Glomerular visceral epithelial cell (primary cell): ENCODE data around the gene C2CD3.
A peak's percentile ranks its signal among the peaks of the same experiment; 100 is the strongest.
"Not testable (repeated sequence)": the region's sequence is repeated elsewhere in the genome, so short reads cannot be mapped to it uniquely, and the experiment has no call there.

ENCODE experiments used
- DNase-seq: peaks from one replicate; pipeline ENCODE4 v3.0.0-alpha.2; 2016; ENCODE audit errors: extremely low spot score

The C2CD3 gene

DNA sequence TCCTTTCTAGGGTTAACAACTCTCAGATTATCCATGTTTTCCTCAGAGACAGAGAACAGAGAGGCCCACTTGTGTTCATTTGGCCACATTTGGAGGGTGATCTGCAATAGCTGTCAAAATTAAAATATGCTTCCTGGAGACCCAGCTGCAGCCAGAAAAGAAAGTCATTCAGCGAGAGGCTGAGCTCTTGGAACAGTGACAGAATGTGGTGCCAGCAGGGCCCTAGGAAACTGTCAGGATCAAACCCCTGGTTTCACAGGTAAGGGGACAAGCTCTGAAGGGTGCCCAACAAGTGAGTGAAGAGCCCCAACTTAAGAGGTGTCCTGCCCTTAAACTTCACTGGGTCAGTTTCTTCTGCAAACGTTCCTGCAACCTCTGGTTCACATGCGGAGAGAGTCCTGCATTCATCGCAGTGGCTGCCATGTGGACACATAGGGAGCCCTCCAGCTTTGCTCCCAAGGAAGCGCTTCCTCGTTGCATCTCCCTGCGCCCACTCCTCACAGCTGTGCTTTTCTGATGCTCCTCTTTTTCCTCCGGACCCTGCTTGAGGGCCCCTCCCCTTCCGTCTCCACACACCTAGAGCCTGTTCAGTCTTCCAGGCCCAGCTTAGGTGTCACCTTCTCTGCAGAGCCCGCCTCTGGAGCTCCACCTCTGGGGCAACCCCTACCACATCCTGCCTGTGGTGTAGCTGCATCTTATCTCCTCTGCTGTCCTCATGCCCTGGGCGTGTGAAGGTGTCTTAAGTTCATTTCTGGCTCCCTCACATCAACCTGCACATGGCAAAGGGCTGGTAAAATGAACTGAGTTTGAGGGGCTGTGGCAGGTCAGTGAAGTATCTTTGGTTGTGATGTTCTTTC is 165.8 kb downstream of the C2CD3 start:
- no peak for DNase-seq

DNA sequence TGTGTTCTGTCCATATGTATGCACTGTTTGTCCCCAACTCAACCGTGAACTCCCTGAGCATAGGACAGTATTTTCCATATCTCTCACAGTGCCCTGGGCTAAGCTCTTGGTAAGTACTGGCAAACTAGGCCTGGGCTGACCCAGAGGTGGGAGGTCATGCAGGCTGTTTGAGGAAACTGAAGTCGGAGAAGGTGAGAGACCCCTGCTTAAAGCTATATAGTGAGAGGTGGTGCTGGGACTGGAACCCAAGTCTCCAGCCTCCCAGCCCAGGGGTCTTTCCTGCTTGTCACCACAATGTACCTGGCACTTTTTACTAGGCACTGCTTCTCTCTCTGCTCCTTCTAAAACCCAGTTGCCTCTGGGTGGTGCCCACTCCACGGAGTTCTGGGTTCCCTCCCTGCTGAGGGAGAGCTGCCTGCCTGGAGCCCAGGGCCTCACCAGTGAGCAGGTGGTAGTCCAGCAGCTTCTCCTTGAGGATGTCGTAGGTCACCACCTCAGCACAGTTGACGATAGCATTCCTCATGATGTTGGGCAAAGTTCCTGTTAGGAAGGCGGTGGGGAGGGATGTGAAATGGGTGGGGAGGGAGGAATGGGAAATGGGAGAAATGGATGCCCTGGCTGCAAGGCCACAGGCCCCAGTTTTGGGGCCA is 166.6 kb downstream of the C2CD3 start:
- DNase-seq, result no peak

DNA sequence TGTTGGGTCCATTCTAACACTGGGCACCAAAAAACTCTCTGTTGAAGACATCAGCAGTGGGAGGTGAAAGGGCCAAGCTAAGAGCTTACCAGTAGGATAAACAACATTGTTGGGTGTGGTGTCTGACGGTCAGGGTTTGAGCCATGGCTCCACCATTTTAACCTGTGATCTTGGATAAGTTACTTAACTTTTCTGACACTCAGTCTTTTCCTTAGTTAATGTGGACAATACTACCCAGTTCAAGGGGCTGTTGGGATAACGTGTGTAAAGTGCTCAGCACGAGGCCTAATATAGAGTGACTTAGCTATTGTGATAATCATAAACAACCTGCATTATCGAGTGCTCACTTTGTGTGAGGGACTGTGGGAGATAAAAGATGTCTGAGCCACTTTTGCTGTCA is 168.0 kb downstream of the C2CD3 start:
- DNase-seq, result no peak

DNA sequence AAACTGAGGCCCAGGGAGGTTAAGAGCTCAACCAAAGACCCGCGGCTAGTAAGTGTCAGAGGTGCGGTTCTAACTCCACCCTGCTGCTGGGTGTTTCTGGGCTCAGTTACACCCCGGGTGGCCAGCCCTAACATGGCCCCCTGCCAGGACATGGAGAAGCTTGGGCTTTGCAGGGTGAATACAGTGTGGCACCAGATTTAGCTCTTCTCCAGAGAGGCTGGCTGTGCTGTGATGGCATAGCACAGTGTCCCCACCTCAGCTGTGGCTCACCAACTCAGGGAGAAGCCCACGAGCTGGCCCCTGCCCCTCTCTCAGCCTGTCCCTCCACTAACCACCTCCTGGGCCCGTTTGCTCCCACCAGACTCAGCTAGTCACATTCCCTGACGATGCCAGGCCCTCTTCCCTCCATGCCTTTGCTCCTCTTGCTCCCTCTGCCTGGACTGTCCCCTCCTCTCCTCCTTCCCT is 168.9 kb downstream of the C2CD3 start:
- no peak for DNase-seq

DNA sequence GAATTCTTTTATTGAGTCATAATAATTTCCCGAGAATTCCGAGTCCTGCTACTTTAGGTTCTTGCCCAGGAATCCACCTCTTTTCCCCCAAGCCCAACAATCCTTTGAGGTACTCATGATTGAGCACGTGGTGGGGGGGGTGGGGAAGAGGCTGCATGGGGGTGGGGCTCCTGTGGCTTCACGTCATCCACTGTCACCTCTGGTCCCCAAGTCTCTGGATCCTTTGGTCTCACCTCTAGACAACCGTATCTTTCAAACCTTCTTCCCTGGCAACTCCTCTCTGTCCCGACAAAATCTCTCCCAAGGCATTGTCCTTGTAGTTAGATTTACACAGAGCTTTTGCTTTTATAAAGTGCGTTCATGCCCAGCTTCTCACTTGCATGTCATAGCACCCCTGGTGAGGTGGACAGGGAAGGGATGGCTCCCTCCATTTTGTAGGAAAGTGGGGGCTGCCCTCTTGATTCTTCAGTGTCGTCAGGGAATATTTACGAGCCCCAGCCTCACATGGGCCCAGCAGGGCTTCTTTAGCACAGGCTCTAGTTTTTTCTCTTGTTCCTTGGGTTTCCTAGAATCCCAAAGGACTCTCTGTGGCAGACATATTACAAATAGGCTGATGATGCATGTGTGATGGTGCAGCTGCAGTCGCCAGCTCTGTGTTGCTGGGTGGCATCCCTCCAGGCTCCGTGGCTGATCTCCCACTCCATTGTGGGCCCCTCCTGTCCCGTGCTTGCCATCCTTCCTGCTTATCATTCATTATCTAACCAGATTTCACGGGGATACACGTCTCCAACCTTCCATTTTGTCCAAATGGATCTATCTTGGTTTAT is 170.3 kb downstream of the C2CD3 start:
- DNase-seq, result no peak

DNA sequence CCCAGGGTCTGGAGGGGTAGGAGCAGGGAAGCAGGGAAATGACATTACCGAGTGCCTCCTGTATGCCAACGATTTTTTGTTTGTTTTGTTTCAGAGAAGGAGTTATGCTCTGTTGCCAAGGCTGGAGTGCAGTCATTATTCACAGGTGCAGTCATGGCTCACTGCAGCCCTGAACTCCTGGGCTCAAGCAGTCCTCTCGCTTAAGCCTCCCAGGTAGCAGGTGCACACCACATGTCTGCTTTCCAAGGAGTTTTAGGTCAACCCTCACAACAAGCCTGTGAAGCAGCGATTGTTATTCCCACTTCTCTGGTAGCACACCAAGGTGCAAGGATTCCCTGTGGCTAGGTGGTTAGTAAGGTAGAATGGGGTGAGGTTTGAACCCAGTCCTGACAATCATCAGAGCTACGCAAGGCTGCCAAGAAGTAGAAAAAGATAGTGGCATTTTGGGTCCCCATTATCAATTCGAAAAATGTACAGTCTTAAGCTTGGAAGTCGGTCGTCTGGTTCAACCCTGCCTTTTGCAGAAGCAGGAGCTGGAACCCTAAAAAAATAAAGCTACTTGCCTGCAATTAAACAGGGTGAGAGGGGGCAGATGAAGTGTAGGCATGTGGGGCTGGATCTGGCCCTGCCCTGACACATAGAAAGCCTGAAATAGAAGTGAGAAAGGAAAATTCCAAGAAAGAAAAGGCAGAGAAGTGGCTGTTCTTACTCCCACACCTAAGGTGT is 171.1 kb downstream of the C2CD3 start:
- DNase-seq, result peak; percentile 35

DNA sequence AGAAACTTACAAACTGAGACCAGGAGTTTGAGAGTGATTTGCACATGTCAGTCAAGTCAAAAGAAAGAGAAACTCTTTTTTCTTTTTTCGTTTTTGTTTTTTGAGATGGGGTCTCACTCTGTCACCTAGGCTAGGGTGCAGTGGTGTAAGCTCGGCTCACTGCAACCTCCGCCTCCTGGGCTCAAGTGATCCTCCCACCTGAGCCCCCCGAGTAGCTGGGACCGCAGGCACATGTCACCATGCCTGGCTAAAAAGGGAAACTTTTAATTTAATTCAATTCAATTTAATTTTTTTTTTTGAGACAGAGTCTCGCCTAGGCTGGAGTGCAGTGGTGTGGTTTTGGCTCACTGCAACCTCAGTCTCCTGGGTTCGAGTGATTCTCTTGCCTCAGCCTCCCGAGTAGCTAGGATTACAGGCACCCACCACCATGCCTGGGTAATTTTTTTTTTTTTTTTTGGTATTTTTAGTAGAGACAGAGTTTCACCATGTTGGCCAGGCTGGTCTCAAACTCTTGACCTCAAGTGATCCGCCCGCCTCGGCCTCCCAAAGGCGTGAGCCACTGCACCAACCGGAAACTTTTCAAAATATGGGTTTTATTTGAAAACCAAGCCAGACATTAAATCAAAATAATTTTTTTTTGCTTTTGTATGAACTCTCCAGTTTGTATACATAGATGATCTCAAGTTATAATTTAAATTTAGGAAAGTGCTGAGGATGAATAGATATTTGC is 171.8 kb downstream of the C2CD3 start:
- no peak for DNase-seq

DNA sequence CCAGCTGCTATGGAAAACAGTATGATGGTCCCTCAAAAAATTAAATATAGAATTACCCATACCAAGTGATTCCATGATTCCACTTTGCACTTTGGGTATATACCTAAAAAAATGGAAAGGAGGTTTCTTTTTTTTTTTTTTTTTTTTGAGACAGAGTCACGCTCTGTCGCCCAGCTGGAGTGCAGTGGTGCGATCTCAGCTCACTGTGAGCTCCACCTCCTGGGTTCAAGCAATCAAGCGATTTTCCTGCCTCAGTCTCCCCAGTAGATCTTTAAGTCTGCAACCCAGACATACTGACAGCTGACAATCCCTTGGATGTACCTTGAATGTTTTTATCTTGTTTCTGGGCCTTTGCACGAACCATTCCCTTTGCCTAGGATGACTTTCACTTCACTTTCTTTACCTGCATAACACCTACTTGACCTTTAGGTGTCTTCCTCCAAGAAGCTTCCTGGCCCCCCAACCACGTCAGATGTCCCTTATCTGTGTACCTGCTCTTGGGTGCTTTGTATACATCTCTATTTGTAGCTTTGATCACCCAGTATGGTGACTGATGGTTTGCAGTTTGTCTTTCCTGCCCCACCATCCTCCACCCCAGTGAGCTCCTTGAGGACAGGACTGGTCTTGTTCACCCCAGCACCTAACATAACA is 173.6 kb downstream of the C2CD3 start:
- no peak for DNase-seq

DNA sequence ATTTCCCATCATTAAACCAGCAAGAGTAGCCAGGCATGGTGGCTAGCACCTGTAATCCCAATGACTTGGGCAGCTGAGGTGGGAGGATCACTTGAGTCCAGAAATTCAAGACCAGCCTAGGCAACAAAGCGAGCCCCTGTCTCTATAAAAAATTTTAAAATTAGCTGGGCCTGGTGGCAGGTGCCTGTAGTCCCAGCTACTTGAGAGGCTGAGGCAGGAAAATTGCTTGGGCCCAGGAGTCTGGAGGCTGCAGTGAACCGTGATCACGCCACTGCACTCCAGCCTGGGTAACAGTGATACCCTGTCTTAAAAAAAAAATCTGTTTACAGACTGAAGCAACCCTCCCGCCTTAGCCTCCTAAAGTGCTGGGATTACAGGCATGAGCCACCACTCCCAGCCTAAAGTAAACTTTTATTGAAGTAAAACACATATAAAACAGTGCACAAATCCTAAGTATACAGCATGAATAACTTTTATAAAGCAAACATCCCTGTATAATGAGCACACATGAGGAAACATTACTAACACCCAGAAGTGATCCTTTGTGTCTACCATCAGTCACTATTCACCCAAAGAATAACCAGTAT is 174.5 kb downstream of the C2CD3 start:
- no peak for DNase-seq

DNA sequence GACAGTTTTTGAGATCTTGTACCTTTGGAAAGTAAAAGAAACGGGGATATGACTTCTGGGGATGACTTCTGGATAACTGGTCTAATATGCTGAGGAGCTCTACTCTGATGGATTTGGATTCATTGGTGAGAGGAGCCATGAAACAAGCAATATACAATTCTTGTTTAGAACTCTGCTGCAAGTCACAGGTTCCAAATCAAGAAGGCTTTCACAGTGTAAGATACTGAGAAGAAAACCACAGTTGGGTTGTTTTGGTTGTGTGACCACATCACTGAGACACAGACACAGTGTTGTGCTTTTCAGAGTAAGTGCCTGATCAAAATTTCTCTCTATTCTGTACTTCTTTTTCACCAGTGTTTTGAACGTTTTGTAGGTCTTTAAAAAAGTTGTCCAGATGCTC is 175.1 kb downstream of the C2CD3 start:
- DNase-seq, result no peak

DNA sequence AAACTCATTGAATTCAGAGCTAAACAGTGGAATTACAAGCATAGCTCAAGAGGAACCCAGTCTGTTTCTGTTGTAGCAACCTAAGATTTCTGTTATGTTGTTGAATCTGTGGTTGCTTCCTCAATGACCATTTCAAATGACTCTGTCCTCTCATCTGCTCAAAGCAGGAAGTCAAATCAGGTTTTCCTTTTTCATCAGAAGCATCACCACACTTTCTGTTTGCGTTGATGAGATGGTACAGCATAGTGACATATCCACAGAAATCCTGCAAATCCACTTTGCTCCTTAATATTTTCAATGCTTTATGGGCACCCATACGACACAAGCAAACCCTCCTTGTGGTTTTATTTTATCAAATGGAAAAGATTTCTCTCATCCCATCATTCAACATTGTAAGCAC is 175.6 kb downstream of the C2CD3 start:
- DNase-seq, result no peak

DNA sequence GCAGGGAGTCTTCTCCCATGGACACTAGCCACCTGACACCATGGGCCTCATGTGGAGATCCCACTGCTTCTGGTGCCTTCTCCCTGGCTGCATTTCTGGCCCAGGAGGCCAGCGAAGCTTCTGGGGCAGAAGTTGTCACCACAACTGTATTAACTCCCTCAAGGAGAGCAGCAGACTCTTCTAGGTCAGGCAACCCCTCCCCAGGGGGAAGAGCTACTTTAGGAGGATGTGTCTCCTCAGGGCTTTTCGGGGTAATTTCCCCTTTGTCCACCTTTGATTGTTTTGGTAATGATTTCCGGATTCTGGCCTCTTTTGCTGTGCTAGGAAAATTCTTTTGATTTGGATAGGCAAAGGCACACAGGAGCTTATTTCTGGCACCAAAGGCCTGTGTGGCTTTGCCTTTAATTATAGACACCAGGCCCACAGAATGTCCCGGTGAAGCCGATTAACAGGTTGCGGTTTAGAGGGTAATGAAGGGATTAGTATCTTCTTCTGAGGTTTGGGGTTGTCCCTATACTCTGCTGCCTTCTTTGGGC is 179.3 kb downstream of the C2CD3 start:
- no peak for DNase-seq

DNA sequence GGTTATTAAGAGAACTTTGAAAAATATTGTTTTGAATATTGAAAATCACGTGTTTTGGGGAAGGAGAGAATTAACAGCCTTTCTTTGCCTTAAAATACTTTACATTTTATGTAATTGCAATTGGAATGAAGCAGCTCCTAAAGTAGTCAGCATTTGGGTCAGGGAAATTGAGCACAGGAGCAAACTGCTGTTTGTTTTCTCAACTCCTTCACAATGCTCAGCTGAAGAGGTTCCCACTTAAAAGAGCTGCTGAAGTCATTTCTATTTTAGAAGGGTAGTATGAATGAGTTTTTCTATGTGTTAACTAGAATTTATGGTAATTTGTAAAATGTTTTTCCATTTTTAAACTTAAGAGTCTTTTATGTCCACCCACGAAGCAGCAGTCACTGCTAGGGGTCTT is 180.1 kb downstream of the C2CD3 start:
- no peak for DNase-seq

DNA sequence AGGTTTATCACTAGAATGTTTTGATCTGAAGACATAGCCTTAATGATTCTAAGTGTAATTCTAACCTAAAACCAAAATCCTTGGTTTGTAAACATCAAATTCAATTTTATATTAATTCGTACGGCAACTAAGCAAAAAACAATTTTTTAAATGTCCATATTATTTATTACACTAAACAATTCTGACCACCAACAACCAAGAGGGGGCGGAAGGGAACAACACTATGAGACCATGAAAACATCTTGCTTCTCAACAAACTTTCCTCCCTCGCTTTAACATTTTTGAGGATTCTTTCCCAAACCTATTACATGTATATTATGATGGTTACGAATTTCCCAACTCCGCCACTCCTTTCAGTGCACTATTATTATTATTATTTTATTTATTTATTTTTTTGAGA is 181.6 kb downstream of the C2CD3 start:
- DNase-seq, result no peak

DNA sequence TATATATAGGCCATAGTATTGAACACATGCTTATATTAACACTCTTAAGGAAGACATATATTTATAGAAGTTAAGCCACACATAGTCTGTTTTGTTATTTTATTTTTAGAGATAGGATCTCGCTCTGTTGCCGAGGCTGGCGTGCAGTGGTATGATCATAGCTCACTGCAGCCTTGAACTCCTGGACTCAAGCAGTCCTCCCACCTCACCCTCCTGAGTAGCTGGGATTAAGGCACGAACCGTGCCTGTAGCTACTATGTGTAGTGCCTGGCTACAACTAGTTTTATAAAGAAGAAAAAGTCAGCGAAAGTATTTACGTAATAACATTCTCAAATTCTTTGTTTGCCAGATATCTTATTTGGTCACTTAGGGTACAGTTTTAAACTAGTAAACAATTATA is 182.6 kb downstream of the C2CD3 start:
- no peak for DNase-seq

DNA sequence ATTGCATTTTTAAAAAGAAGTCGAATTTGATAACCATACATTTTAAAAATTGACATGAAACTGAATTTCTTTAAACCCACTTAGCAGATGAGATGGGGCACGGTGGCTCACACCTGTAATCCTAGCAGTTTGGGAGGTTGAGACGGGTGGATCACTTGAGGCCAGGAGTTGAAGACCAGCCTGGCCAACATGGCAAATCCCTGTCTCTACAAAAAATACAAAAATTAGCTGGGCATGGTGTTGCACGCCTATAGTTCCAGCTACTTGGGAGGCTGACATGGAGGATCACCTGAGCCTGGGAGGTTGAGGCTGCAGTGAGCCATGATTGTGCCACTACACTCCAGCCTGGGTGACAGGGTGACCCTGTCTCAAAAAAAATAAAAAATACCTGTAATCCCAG is 185.1 kb downstream of the C2CD3 start:
- not testable (repeated sequence) for DNase-seq

DNA sequence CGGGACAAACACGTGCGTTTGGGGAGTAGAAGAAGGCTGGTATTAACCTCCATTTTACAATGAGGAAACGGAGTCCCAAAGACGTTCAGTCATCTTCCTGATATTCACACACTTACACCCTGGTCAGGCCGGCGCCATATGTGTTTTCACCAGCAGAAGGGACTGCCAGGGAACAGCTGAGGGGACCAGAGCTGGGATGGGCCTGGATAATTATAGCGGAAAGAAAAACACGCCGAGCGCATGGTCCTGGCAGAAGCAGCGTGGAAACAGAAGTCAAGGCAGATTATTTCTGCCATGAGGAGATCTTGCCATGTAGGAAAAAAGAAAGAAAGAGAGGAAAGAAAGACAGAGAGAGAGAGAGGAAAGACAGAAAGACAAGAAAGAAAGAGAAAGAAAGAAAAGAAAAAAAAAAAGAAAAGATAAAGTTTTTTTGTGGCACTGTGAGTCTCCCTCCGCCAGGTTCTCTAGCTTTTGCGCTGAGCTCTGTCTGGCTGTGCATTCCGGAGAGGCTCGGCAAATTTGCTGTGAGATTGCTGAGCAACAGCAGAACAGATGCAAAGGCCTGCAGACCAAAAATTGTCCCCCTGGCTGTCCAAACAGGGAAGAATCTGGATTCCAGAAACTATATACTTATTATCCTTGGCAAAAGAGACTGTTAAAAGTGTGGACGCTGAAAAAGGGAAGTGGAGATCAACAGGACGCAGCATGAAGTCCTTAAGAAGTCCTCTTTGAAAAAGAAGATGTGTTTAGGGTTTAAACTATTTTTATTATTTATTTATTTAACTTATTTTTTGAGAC is 186.9 kb downstream of the C2CD3 start:
- DNase-seq, result no peak

DNA sequence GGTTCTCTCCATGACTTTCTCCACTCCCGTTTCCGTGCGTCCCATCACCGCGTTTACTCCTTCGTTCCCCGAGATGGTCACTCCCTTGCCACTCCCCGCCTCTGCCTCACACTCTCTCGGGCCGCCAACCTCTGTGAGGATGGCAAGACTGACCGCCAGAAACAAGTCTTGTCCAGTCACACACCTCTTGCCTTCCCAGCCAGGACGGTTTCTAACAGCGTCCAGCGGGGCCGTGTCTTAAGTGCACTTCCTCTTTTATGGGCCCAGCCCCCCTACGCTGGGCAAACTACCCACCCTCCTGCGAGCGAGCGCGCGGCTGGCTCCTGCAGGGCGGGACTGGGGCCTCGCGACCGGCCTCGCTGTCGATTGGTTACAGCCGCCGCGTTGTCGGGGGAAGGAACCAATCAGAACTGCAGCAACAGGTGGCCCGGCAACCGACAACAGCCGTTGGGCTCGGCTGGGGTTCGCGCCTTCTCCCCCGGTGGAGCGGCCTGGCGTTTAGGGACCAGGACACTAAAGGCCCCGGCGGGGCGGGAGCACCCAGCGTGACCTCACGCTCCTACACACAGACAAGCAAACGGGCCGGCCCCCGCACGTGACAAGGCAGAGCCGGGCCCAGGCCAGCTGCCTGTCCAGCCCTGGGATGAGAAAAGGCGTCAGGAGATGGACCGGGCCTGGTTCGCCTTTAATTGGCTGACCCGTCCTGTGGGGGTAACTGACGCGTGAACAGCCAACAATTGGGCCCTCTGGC is 187.6 kb downstream of the C2CD3 start:
- DNase-seq, result peak; percentile 91
